Mesodermal cell (in vitro differentiated cells): ENCODE measurements around the gene C20orf202.
"Not testable (repeated sequence)": the region's sequence is repeated elsewhere in the genome, so short reads cannot be mapped to it uniquely, and the experiment has no call there.

ENCODE experiments used
- H3K27ac ChIP-seq: 2 replicates; pipeline ENCODE4 v1.7.0; 2013; ENCODE audit warnings: mild to moderate bottlenecking, low read depth, low read length, moderate library complexity; ENCODE audit not compliant: severe bottlenecking
- H3K36me3 ChIP-seq: 2 replicates; pipeline ENCODE4 v1.7.1; 2013; ENCODE audit warnings: mild to moderate bottlenecking, low read length, moderate library complexity; ENCODE audit not compliant: control insufficient read depth, insufficient read depth
- H3K4me1 ChIP-seq: one replicate; pipeline ENCODE4 v1.7.1; 2013; ENCODE audit warnings: mild to moderate bottlenecking, low read length; ENCODE audit not compliant: insufficient read depth, control insufficient read depth, poor library complexity, severe bottlenecking
- H3K4me3 ChIP-seq: 2 replicates; pipeline ENCODE4 v1.7.0; 2013; ENCODE audit warnings: low read length, control low read depth, mild to moderate bottlenecking; ENCODE audit not compliant: insufficient read depth, poor library complexity, severe bottlenecking; ENCODE audit errors: extremely low read depth
- H3K9me3 ChIP-seq: 2 replicates; pipeline ENCODE4 v1.7.1; 2013; ENCODE audit warnings: mild to moderate bottlenecking, low read length, moderate library complexity; ENCODE audit not compliant: control insufficient read depth
- WGBS, 2 experiments: methylation state at CpG; one replicate each; pipeline ENCODE4 v1.1.5; 2013; ENCODE audit warnings: missing lambda C conversion rate in 2 of 2; ENCODE audit not compliant: insufficient coverage in 2 of 2; 5-methylcytosine and 5-hydroxymethylcytosine counted together

The C20orf202 gene

GRCh38 chr20:1247689-1248088 lies 44.4 kb downstream of the C20orf202 start:
- Histone ChIP-seq H3K27ac (no peak overlapping the region), H3K4me3 (no peak overlapping the region), H3K9me3 (no peaks in the 10 kb centered on the region), H3K4me1 (peaks cover 17% of the 10 kb centered on the region), H3K36me3 (no peaks in the 10 kb centered on the region)

- no CpG with 5 or more reads among the region's 2 CpGs for WGBS, 2 experiments
Measured at GRCh38 chr20:1250282-1250681, 47.0 kb downstream of the C20orf202 start.

GRCh38 chr20:1252416-1252815 lies 49.2 kb downstream of the C20orf202 start:
- H3K4me1 ChIP-seq, result peaks cover 6% of the 10 kb centered on the region
- no peak overlapping the region for H3K4me3 ChIP-seq
- H3K27ac ChIP-seq, result no peak overlapping the region
- no peaks in the 10 kb centered on the region for H3K36me3 ChIP-seq
- WGBS, 2 experiments, result 73 to 75% methylated on average over 3 of the region's 3 CpGs
- peaks cover 4% of the 10 kb centered on the region for H3K9me3 ChIP-seq

More at GRCh38 chr20:1250282-1250681, 47.0 kb downstream of the C20orf202 start:
- H3K4me1 ChIP-seq, result peaks cover 12% of the 10 kb centered on the region
- not testable (repeated sequence) for H3K9me3 ChIP-seq, H3K27ac ChIP-seq, H3K36me3 ChIP-seq, H3K4me3 ChIP-seq

GRCh38 chr20:1254254-1254653 lies 51.0 kb downstream of the C20orf202 start:
- H3K36me3 ChIP-seq, result no peaks in the 10 kb centered on the region
- 100% methylated on average over 1 of the region's 2 CpGs for WGBS, 2 experiments
- H3K4me3 ChIP-seq, result no peak overlapping the region
- no peaks in the 10 kb centered on the region for H3K4me1 ChIP-seq
- H3K9me3 ChIP-seq, result peaks cover 4% of the 10 kb centered on the region
- H3K27ac ChIP-seq, result no peak overlapping the region

DNA sequence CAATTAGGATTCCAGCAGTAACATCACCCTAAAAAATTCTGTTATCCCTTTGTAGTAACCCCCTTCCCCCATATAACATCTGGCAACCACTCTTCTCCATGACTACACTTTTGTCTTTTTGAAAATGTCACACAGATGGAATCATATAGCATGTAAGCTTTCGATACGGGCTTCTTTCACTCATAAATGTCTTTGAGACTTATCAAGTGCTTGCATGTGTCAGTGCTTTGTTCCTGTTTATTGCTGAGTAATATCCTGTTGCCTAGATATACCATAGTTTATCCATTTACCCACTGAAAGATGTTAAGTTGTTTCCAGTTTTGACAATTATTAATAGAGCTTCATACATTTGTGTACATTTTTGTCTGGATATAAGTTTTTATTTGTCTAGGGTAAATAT lies 52.4 kb downstream of the C20orf202 start:
- no CpG with 5 or more reads among the region's 2 CpGs for WGBS, 2 experiments
- no peaks in the 10 kb centered on the region for H3K36me3 ChIP-seq
- H3K9me3 ChIP-seq, result peaks cover 4% of the 10 kb centered on the region
- no peak overlapping the region for H3K27ac ChIP-seq
- no peak overlapping the region for H3K4me3 ChIP-seq
- no peaks in the 10 kb centered on the region for H3K4me1 ChIP-seq
